Skin epidermis (tissue), 12 donors: ENCODE results near the gene BTRC.
"Not testable (repeated sequence)": the region's sequence is repeated elsewhere in the genome, so short reads cannot be mapped to it uniquely, and the experiment has no call there.

Experiments used
- H3K27ac ChIP-seq, 21 experiments: fragments of 200-600 bp; sonication (generic) in 11 of 21; one replicate each; pipeline ENCODE4 v1.5.0; 2020; ENCODE audit warnings: mild to moderate bottlenecking in 3 of 21, inconsistent platforms in 2 of 21, moderate library complexity in 2 of 21
- H3K4me3 ChIP-seq, 7 experiments: fragments of 200-600 bp; sonication (generic) in 2 of 7; one replicate each; pipeline ENCODE4 v1.5.0; 2020; ENCODE audit warnings: inconsistent platforms in 2 of 7, mild to moderate bottlenecking in 2 of 7, moderate library complexity in 1 of 7

Gene BTRC

GRCh38 chr10:101337836-101338235, 16.1 kb upstream of the BTRC start:
- H3K4me3 ChIP-seq, result no peak overlapping the region
- no peak overlapping the region for H3K27ac ChIP-seq

DNA sequence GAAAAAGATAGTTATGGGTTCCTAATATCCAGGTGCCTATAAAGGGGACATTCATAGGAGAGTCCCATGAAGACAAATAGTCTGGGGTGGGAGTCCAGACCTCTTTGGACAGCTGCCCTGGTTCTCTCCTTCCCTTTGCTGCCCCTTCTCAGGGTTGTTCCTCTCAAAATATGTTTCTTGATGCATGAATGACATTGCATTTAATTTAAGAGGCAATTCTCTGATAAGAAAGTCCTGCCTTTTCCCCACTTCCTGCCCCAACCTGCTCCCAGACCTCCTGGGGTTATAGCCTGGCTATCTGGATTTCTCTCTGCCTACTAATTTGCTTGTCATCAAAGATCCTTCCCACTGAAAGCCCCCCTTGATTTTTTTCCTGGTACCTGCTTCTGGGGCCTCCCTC, 12.5 kb upstream of the BTRC start:
- Histone ChIP-seq H3K27ac (no peak overlapping the region), H3K4me3 (no peak overlapping the region)

GRCh38 chr10:101346177-101346576, 7.8 kb upstream of the BTRC start:
- Histone ChIP-seq H3K27ac (no peak overlapping the region), H3K4me3 (no peak overlapping the region)

GRCh38 chr10:101351017-101351416, 2.9 kb upstream of the BTRC start:
- H3K27ac ChIP-seq, result no peak overlapping the region
- no peak overlapping the region for H3K4me3 ChIP-seq

DNA sequence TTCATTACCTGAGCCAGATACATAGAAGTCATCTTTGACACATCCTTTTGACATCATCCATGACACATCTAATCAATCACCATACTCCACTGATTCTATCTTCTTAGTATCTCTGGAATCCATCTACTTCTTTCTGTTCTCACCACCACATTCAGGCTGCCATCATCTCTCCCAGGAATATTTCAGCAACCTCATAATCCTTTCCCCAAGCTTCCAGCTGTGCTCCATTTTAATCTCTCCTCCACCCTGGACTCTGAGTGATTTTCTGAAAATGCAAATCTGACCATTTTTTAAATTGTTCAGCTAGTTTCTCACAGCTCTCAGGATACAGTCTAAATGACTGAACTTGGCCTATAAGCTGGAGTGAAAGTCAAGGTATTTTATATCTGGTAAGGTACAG, 2.5 kb upstream of the BTRC start:
- no peak overlapping the region for H3K4me3 ChIP-seq
- H3K27ac ChIP-seq, result no peak overlapping the region

GRCh38 chr10:101352857-101353256, 1.1 kb upstream of the BTRC start:
- not testable (repeated sequence) for H3K27ac ChIP-seq, H3K4me3 ChIP-seq

- peak overlapping the region; percentile 72 to 95 (median 89) for H3K27ac ChIP-seq
- peak overlapping the region; percentile 62 to 99 (median 87) for H3K4me3 ChIP-seq
These were observed 535 bp downstream of the BTRC start for GRCh38 chr10:101354328-101355071.

DNA sequence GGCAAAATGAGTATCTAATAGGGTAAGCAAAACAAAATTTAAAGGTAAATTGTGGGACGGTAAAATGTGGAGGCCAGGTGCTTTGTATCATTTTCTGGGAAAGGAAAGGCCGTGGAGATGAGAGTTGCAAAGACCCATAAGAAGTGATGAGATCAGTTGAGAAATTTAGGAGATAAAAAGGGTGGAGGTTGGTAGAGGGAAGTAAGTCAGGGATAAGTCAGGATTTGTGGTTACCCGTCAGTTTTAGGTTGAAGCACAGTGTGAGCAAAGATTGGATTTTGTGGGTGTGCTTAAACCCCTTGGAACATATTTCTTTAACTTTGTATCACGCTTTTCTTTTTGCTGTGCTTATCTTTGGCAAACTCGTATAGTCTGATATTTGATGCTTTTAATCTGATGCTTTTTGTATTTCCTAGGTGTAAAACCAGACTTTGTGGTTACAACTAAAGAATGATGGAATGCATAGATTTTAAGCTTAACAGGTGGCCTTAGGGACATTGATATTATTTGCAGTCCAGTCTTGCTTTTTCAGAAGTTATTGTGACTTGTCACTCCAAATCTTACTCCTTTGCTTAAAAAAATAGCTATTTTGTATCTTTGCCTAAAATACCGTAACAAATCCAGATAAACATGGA, 1.2 kb downstream of the BTRC start:
- H3K4me3 ChIP-seq, result peak overlapping the region in 5 of 7 experiments; percentile 62 to 99 (median 85)
- peak overlapping the region in 13 of 21 experiments; percentile 72 to 95 (median 91) for H3K27ac ChIP-seq

DNA sequence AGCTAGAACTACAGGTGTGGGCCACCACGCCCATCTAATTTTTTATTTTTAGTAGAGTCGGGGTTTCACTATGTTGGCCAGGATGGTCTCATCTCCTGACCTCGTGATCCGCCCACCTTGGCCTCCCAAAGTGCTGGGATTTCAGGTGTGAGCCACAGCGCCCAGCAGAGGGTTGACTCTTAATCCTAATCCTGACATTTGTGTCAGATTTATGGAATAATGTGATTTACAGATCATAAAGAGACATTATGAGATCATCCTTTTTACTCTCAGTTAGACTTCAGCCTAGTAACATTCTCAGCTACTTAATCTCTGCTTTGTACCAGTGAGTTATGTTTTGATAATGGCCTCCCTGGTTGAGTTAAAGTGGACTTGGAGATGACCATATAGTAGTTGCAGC, 2.2 kb downstream of the BTRC start:
- no peak overlapping the region for H3K27ac ChIP-seq
- no peak overlapping the region for H3K4me3 ChIP-seq

DNA sequence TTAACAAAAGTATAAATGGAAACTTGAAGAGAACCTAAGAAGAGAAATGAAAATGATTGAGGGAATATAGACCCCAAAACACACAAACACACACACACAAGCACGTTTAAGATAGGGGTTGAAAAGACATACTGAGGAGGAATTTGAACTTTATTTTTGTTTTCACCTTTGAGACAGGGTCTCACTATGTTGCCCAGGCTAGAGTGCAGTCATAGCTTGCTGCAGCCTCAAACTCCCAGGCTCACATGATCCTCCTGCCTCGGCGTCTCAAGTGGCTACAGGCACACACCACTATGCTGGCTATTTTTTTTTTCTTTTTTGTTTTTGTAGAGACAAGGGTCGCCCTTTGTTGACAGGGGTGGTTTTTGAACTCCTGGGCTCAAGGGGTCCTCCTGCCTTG, 4.0 kb downstream of the BTRC start:
- H3K27ac ChIP-seq, result no peak overlapping the region
- H3K4me3 ChIP-seq, result no peak overlapping the region

DNA sequence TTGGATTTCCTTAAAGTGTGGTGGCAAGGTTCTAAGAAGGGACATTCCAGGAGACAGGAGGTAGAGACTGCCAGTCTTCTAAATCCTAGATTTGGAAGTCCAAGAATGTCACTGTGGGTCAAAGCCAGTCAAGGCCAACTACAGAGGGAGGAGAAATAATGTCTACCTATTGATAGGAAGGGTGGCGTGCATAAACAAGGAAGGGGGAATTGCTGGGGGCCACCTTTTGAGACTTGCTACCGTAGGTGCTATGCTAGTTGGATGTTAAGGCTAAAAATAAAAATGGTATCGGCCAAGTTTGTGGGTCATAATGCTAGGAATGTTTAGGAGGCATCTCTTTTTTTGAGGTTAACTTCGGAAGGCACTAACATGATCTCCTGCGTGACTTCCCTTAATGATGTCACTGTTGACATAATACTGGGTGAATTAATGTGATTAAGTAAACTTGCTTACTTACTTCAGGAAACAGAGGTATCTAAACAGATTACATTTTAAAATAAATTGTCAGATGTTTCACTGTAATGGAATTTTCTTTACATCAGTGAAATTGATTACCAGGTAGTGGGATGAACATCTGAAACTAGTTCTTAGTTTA, 4.8 kb downstream of the BTRC start:
- Histone ChIP-seq H3K4me3 (no peak overlapping the region), H3K27ac (no peak overlapping the region)

DNA sequence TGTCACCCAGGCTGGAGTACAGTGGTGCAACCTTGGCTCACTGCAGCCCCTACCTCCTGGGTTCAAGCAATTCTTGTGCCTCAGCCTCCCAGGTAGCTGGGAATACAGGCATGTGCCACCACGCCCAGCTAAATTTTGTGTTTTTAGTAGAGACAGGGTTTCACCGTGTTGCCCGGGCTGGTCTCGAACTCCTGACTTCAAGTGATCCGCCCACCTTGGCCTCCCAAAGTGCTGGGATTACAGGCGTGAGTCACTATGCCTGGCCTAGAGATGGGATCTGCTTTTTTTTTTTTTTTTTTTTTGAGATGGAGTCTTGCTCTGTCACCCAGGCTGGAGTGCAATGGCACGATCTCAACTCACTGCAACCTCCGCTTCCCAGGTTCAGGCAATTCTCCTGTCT, 6.1 kb downstream of the BTRC start:
- not testable (repeated sequence) for H3K4me3 ChIP-seq, H3K27ac ChIP-seq

GRCh38 chr10:101360841-101361240, 6.9 kb downstream of the BTRC start:
- not testable (repeated sequence) for H3K27ac ChIP-seq, H3K4me3 ChIP-seq

- no peak overlapping the region for H3K27ac ChIP-seq
These were observed 10.0 kb downstream of the BTRC start for GRCh38 chr10:101363850-101364400.

DNA sequence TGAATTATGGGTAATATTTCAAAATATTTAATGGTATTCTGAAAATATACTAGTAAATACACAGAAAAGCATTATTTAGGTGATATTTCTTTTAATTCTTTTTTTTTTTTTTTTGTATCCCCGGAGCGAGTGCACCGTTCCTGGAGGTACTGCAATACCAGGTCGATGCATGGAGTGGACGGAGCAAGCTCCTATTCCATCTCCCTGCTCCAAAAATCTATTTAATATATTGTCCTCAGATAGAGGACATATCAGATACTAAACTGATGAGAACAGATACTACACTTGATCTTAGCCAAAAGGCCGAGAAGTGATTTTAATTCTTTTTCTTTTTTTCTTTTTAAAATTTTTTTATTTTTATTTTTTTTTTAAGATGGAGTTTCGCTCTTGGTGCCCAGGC, 10.8 kb downstream of the BTRC start:
- no peak overlapping the region for H3K4me3 ChIP-seq
- no peak overlapping the region for H3K27ac ChIP-seq

More at GRCh38 chr10:101363850-101364400, 10.0 kb downstream of the BTRC start:
- H3K4me3 ChIP-seq, result no peak overlapping the region

GRCh38 chr10:101367569-101368453, 13.8 kb downstream of the BTRC start:
- H3K27ac ChIP-seq, result peak overlapping the region in 7 of 21 experiments; percentile 22 to 65 (median 27)
- no peak overlapping the region for H3K4me3 ChIP-seq

GRCh38 chr10:101373063-101373462, 19.1 kb downstream of the BTRC start:
- H3K27ac ChIP-seq, result no peak overlapping the region
- H3K4me3 ChIP-seq, result no peak overlapping the region

DNA sequence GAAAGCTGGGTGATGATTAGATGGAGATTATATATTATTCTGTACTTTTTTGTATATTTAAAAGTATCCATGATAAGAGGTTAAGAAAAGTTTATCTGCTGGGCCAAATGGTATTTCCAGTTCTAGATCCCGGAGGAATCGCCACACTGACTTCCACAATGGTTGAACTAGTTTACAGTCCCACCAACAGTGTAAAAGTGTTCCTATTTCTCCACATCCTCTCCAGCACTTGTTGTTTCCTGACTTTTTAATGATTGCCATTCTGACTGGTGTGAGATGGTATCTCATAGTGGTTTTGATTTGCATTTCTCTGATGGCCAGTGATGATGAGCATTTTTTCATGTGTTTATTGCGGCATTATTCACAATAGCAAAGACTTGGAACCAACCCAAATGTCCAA, 20.0 kb downstream of the BTRC start:
- not testable (repeated sequence) for H3K27ac ChIP-seq, H3K4me3 ChIP-seq

- H3K4me3 ChIP-seq, result no peak overlapping the region
- H3K27ac ChIP-seq, result no peak overlapping the region
These were observed 21.1 kb downstream of the BTRC start for GRCh38 chr10:101375076-101375475.
